ENCODE measurements around the gene SPRING1.

DNA sequence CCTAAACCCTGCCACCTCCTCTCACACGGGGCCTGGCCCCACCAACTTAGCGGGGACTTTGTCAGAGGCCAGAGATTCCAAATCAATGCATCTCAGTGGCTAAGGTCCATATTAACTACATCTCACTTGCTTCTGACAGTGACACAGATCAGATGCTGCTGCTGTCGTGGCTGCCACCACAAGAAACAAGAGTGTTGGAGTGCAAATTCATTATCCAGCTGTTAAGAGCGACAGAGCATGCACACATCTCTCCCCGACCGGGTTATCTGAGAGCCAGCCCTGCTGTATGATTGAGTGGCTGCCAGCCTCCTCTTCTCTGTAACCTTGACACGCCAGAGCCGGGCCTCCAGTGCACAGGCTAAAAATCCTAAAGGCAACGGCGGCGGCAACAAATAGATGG is 40.2 kb downstream of the SPRING1 start:
- TF ChIP-seq EZH2 (IDR thresholded peaks at IDR 0.05; ENCODE audit: insufficient read depth, poor library complexity, severe bottlenecking) (no peak), EZH2phosphoT487 (IDR thresholded peaks at IDR 0.05; ENCODE audit: insufficient read depth, low read depth) (no peak)

All from GM23248 (cell line).